ENCODE results near the gene FAM234B.

- TF ChIP-seq, protein P1, sequence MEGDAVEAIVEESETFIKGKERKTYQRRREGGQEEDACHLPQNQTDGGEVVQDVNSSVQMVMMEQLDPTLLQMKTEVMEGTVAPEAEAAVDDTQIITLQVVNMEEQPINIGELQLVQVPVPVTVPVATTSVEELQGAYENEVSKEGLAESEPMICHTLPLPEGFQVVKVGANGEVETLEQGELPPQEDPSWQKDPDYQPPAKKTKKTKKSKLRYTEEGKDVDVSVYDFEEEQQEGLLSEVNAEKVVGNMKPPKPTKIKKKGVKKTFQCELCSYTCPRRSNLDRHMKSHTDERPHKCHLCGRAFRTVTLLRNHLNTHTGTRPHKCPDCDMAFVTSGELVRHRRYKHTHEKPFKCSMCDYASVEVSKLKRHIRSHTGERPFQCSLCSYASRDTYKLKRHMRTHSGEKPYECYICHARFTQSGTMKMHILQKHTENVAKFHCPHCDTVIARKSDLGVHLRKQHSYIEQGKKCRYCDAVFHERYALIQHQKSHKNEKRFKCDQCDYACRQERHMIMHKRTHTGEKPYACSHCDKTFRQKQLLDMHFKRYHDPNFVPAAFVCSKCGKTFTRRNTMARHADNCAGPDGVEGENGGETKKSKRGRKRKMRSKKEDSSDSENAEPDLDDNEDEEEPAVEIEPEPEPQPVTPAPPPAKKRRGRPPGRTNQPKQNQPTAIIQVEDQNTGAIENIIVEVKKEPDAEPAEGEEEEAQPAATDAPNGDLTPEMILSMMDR (conservative IDR thresholded peaks at IDR 0.05; ENCODE audit: low read length) = no peak
- no peak for TF ChIP-seq EZH2phosphoT487 (IDR thresholded peaks at IDR 0.05; ENCODE audit: borderline replicate concordance)
Observed at GRCh38 chr12:13075786-13076570, 31.8 kb downstream of the FAM234B start.
